Renal cortical epithelial cell (primary cell): ENCODE measurements around the gene TCF3. TPM values are rescaled to one million over a fixed set of nuclear protein-coding genes. Genes with fewer than 3 reads are reported as not detected.
"Not testable (repeated sequence)": the region's sequence is repeated elsewhere in the genome, so short reads cannot be mapped to it uniquely, and the experiment has no call there.

ENCODE experiments used
- DNase-seq: peaks from one replicate; pipeline ENCODE4 v3.0.0-alpha.2; 2011; ENCODE audit warnings: low read depth
- total RNA-seq: library from RNA; depleted of rRNA; stranded (reverse); fragments of >200 nt; gene quantifications from 2 replicates; pipeline ENCODE4 v1.2.3, GENCODE V29; 2014

Gene TCF3
- total RNA-seq, 1 donor from 2014 or later, result 102 TPM

DNA sequence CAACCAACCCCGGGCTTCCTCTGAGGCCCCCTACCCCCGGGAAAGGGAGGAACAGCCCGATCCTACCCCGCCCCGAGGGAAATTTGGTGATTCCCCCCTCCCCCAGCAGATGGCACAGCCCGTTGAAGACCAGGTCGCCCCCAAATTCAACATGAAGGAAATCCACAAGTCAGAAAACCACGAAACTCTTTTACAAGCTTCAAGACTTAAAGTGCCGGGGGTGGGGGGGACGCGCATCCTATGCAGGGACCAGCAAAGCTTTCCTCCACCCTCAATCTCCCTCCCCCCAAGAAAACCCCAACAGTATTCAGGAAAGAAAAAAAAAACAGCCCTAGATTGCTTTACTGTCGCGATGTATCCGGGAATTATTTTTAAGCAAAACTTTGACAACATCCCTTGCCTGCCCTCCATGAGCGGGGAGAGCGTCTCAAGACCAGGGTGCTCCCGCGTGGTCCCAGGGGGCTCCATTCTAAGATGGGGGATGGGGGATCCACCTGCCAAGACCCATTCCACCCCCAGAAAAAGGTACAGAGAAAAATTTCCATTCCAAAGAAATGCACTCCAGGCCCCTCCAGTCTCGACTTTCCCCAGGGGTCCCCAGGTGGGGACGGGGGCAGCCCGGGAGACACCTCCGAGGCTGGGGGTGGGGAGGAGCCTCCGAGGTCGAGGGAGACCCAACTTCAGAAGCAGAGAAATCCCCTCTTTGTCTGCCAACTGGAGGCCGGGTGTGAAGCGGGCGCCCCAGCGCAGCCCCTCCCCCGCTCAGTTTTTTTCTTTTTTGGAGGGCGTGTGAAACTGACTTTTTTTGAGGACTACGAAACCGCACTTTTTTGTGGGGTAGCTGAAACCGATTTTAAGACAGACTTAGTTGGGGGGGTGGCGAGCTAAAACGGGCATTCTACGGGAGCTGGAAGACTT lies 1.5 kb downstream of the TCF3 start:
- no peak for DNase-seq

DNA sequence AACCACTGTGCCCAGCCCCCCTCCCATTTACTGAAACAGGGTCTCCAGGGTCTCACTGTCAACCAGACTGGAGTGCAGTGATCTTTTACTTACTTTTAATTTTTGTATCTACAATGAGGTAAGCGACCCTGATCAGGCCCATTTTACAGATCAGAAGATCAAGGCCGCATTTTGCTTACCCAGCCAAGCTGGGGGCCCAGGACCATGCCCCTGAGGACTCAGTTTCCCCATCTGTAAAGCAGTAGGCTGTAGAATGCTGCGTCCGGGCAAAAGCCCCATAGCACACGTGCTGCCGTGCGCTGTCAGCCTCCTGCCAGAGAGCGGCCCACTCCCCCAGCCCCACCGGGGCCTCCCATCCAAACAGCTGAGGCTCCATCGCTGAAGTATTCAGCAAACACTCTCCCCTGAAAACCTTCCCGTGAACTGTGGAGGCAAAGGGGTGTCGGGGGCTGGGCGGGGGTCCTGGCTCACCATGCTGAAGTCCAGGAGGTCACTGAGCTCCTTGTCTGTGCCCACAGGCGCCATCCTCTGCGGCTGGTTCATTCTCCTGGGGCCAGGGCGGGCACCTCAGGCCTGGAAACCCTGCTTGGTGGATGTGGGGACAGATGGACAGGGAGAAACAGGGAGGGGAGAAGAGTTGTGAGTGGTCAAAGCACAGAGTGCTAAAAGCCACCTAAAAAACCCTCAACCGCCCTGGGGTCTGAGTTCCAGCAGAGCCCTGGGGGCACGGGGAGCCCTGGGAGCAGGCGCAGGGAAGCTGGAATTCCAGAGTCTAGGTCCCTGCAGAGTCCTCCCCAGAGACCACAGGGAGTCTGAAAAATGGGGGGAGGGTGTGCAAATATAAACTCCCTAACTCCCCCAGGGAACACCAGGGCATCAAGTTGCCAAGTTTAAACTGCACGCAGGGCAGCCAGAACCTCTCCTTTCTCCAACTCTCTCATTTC lies 2.4 kb downstream of the TCF3 start:
- no peak for DNase-seq

DNA sequence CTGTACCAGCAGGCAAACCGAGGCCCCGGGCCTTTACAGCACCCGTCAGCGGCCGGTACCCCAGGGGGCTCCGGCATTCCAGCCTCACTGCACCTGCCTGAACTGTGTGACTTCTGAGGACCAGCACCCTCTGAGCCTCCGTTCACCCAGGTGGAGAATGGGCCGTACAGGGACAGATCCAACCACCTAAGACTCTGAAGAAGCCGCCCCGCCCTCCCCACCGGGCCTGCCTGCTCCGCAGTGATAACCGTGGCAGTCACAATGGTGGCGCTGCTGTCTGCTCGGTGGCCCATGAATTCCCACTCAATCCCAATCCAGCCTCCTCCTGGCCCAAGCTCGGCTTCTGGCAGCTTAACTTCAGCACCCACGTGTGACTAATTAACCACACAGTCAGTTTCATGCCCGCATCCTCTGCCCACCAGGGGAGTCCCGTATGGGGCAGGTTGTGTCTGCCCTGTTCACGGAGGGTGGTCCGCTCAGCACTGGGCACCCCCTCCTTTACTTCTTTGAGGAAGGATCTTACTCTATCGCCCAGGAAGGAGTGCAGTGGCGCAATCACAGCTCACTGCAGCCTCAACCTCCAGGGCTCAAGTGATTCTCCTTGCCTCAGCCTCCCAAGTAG lies 3.4 kb downstream of the TCF3 start:
- DNase-seq, result peak; percentile 36

DNA sequence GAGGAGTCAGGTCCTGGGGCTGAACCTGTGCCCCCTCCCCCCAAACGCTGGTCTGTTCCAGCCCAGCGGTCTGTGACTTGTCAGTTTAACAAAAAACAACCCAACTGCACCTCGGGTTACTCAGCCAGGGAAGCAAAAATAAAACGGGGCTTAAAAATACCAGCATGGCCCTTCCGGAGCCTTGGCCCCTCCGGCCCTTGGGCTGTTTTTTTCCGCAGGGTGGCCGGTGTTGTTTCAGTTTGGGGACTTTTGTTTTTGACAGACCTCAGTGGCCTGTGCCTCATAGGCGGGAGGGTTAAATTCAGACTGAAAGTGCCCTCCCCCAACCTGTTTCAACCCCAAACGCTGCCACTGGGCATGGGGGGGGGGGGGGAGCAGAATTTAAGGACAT lies 4.0 kb downstream of the TCF3 start:
- peak; percentile 18 for DNase-seq

DNA sequence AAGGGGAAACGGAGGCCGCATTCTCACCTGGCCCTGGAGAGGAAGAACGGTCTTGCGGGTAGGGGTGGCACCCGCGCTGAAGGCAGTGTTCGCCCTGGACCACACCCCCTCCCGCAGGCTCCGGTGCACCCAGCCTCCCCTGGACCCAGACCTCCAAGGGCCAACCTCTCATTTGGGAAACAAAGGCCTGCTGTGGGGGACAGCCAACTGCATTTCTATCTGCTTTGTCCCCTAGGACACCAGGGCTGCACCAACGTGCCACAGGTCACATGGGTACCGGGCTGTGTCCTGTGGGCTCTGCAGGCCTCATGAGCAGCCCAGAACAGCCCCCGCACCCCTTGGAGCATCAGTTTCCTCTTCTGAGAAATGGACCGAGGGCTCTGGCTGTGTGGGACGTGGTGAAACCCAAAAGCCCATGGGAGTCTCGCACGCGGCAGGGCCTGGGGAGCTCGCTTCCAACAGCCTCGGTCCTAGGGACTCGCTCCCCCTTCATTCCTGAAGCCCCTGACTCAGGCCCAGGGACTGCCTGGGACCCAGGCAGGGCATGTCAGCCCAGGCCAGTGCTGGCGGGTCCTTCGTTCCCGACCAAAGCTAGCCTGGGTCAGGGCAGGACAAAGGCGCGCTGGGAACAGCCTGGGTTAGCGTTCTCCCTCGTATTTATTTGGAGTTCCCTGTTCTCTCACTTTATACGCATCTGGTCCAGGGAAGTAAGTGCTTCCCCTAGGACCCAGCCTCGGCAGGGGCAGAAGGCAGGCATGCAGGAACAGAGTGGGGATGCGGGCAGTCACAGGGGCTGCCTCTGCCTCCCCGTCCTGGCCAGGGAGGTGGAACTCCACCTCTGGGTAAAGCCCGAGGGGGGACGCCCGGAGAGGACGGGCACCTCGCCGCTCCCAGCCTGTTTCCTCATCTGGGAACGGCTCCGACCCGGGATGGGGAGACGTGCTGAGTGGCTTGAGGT lies 4.6 kb downstream of the TCF3 start:
- DNase-seq, result no peak

DNA sequence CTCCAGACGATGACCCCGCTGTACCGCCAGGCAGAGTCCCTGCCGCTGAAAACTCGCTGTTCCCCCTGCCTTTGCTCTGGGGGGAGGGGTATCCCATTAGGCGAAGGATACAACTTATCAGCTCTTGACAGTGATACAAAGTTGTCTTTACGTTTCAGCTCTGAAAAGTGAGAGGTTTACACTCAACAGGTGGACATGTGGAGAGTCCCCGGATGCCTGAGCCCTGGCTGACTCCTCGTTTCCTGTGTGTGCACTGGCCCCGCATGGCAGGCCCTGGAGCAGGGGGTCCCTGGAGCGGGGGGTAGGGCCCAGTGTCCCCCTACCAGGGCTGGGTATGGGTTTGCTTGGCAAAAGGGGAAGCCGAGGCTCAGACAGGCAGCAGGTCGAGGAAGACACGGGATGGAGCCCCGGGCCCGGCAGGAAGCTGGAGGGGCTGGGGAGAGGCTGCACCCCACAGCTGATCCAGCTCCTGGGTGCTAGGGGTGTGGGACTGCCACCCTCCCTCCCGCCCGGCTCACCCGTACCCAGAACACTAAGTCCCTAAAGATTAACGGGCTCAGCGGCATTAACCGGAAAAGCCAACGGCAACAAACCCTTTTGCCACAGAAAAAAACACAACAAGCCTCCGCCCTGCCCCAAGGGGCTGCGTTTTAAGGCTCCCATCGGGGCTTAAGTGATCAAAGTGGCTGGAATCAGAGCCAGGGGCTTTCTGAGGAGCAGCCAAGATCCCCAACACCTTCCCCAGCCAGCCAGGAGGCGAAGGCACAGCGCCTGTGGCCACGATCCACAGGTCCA lies 5.6 kb downstream of the TCF3 start:
- no peak for DNase-seq

DNA sequence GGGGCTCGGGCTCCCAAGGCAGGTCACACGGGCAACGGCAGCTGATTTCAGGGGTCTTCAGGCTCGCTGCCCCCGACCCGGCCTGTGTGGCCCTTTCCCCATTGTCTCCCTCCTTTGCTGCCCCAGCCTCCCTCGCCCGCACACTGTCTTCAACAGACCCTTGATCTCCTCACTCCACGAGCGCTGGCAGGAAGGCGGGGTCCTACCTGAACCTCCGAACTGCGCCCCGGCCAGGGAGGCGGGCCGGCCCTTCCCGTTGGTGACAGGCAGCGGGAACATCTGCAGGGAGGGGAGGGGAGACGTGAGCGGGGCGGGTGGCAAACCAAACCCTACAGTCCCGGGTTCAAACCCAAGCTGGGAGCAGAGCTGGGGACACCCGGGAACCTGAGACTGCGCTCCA lies 6.3 kb downstream of the TCF3 start:
- no peak for DNase-seq

DNA sequence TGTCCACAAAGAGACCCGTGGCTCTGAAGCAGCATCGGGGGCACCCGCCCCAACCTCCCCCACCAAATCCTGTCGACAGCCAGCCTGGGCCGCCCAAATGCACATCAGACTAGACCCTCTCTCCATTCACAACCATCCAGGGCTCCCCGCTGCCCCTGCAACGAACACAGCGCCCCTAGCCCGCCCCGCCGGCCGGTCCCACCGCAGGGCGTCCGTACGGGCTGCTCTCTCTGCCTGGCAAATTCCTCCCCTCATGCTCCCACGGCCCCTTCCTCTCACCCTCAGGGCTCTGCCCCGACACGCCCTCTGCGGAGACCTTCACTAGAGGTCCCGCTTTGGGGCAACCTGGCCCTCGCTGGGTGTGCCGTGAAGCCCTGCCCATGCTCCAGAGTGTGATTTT lies 7.1 kb downstream of the TCF3 start:
- no peak for DNase-seq

DNA sequence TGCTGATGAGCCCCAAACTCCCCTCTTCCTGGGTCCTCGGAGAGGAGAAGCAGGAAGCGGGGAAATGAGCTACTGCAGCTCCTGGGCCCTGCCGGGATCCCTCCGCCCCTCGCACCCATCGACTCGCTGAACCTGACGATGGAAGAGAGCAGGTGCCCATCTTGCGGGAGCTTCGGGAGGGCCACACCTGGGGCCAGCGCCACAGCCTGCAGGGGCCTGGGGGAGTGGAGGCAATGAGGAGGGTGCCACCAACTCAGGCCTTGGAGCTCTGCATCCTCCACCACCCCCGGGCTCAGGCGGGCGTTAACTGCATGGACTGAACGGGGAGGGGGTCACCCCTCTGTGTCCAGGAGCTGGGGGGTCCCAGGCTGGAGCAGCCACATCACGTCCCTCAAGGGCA lies 8.3 kb downstream of the TCF3 start:
- DNase-seq, result no peak

DNA sequence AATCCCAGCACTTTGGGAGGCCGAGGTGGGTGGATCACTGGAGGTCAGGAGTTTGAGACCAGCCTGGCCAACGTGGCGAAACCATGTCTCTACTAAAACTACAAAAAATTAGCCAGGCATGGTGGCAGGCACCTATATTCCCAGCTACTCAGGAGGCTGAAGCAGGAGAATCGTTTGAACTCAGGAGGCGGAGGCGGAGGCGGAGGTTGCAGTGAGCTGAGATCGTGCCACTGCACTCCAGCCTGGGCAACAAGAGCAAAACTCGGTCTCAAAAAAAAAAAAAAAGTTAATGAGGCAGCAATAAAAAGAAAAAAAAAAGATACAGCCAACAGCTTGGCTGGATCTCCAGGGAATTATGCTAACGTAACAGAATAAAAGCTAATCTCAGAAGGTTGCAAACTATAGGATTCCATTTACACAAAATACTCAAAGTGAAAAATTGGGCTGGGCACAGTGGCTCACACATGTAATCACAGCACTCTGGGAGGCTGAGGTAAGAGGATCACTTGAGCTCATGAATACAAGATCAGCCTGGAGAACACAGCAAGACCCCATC lies 11.4 kb downstream of the TCF3 start:
- not testable (repeated sequence) for DNase-seq

DNA sequence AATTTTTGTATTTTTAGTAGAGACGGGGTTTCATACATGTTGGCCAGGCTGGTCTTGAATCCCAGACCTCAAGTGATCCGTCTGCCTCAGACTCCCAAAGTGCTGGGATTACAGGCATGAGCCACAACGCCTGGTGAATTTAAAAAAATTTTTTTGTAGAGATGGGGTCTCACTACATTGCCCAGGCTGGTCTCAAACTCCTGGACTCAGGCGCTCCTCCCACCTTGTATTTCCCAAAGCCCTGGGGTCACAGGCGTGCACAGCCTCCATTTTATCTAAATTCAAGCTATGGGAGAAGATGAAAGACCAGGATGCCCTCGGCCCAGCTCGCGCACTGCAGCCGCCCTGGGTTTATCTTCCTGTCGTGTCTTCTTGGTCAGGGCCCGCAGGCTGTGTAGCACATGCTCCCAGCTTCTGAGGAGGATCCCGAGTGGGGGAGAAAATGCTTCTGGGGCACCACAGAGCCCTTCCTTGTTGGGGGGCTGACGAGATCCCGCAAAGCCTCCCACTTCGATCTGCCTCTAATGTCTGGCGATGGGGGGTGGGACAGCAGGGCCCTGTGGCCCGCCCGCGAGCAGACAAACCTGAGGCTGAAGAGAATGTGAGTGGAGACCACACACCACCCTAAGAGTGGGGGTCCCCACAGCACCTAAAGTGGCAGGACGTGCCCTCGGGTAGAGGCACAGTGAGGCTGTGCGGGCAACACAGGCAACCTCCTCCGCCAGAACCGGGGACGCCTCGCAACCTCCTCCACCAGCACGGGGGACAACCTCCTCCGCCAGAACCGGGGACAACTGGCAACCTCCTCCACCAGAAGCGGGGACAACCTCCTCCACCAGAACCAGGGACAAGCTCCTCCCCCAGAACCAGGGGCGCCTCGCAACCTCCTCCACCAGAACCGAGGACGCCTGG lies 15.8 kb downstream of the TCF3 start:
- no peak for DNase-seq

DNA sequence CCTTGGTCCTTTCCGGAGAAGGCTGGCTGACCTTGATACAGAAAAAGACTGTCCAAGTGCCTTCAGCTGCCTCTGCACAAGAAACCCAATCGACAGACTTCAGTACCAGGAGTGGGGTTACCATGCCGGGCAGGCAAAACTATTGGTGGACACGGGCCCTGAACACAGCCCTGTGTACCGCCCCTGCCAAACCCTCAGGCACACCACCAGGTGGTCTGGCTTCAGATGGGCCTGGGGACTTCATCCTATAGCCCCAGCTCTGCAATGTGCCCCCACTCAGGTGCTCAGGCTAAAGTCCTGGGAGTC lies 17.5 kb downstream of the TCF3 start:
- no peak for DNase-seq

DNA sequence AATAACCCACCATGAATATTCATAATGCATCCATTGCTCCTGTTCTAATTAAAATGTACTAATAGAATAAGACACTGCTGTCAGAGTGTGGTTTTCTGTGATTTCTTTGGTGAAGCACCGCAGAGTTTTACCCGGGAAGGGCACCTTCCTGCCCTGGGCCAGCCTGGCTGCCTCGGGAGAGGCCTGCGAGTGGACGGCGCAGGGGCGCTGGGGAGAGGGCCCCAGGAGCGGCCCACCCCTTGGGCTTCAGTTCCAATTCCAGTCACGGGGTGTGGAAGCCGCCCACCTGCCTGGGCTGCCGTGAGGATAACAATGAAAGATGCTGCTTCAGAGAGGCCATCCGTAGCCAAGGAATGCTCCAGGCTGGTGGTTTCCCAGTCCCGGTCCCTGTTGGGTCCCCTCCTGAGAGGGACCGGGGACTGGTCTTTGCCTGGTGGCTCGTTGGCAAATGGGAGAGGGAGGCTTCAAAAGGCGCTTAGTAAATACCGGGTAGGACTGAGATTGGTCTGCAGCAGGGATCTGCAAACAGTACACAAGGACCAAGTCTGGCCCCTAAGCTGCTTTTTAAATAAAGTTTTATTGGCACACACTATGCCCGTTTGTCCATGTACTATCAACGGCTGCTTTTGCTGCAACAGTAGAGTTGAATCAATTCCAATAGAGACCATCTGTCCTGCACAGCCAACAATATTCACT lies 18.0 kb downstream of the TCF3 start:
- no peak for DNase-seq

DNA sequence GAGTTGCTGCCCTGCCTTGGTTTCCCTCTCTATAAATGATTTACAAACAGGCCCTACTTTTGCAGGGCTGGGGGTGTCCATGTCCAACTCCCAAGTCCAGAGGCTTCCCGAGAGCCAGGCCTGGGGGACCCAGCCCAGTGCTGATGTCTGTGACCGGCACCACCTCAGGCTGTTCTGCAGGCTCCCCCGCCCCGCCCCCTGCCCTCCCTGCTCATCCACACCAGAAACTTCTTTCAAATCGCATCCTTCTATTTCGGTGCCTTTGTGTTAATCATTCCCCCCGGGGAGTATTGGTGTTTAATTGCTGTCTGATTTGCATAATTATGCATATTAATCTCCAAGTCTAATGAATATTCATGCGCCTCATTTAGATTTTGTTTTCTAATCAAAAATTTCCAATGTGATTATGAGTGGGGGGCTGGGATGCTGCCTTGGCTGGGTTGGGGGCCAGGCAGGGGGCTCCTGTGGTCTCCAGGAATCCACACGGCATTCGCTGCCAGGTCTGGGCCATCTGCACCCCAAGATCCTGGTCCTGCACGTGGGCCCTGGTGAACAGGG lies 19.1 kb downstream of the TCF3 start:
- DNase-seq, result no peak

DNA sequence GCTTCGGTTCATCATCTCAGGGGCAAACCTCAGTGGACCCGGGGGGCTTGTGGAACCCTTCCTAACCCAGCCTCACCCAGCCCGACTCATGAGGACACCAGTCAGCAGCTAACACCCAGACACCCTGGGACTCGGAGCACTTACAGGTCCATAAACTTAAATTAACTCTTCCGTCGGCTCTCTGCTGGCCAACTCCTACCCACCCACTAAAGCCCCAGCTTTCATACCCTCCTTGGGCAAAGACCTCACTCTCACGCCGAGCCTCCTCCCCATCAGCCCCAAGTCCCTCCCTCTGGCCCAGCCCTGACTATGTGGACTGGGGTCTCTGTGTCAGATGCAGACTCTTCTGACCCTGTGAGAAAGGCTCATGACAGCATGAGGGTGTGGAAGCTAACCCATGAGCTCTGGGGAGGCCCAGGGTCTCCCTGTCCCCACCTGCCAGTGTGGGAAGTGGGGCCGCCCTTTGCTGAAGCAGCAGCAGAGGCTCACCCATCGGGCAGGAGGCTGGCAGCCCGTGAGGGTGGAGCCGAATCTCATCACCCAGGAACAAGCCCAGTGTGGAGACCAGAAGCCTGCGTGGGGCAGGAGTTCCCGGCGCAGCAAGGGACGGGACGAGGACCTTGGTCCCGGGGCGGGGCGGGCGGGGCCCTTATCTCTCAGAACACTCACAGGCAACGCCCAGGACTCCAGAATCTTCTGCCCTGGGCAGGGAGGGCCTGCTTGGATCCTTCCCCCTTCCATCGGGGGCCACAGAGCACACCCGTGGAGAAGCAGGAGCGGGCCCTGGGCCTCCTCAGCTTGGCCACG lies 19.8 kb downstream of the TCF3 start:
- DNase-seq, result no peak

DNA sequence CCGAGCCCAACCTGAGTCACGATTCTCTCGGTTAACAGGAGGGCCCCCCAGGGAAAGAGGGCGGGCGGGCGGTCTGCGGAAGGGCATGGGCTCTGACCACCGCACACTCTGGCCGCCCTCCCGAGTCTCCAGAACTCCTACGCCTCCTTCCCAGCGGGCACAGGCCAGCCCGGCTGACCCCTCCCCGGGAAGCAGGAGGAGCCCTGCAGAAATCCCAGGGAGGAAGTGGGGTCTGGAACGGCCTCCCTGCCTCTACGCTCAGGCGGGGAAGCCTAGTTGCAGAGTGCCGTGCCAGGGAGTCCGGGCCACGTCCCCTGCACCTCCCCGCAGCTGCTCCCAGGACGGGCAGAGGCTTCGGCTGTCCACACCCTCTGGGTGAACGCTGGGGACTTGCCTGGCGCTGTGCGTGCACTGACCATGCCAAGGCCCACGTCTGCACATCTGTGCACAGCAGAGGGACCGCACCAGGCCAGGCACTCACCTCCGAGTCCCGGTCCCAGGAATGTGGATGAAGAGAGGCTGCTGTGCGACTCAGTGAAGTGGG lies 20.8 kb downstream of the TCF3 start:
- no peak for DNase-seq

DNA sequence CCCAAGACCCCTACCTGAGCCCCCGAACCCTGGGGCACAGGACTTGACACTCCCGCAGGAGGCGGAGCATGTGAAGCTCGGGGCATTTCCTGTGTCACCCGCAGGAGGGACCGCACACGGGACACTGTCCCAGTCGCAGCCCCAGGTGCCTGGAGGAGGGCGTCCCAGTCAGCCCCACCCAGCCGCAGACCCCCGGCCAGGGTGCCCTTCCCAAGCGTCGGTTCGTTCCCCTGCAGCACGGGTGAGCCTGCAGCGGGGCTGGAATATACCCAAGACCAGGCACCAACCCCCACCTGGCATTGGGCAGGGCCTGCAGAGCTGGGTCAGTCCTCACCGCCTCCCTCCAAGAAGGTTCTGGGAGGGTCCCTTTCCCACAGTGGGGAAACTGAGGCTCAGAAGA lies 21.6 kb downstream of the TCF3 start:
- DNase-seq, result no peak
